ENCODE data around the gene SRA1.

GRCh38 chr5:140540227-140540626, 17.0 kb downstream of the SRA1 start:
- TF ChIP-seq, protein P1, sequence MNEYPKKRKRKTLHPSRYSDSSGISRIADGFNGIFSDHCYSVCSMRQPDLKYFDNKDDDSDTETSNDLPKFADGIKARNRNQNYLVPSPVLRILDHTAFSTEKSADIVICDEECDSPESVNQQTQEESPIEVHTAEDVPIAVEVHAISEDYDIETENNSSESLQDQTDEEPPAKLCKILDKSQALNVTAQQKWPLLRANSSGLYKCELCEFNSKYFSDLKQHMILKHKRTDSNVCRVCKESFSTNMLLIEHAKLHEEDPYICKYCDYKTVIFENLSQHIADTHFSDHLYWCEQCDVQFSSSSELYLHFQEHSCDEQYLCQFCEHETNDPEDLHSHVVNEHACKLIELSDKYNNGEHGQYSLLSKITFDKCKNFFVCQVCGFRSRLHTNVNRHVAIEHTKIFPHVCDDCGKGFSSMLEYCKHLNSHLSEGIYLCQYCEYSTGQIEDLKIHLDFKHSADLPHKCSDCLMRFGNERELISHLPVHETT (tag by site-specific recombination; IDR thresholded peaks at IDR 0.05): no peak
- TF ChIP-seq ZNF292 (tag by site-specific recombination; IDR thresholded peaks at IDR 0.05; ENCODE audit: borderline replicate concordance, low read depth): no peak
- TF ChIP-seq, protein P2, sequence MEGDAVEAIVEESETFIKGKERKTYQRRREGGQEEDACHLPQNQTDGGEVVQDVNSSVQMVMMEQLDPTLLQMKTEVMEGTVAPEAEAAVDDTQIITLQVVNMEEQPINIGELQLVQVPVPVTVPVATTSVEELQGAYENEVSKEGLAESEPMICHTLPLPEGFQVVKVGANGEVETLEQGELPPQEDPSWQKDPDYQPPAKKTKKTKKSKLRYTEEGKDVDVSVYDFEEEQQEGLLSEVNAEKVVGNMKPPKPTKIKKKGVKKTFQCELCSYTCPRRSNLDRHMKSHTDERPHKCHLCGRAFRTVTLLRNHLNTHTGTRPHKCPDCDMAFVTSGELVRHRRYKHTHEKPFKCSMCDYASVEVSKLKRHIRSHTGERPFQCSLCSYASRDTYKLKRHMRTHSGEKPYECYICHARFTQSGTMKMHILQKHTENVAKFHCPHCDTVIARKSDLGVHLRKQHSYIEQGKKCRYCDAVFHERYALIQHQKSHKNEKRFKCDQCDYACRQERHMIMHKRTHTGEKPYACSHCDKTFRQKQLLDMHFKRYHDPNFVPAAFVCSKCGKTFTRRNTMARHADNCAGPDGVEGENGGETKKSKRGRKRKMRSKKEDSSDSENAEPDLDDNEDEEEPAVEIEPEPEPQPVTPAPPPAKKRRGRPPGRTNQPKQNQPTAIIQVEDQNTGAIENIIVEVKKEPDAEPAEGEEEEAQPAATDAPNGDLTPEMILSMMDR (tag by site-specific recombination; IDR thresholded peaks at IDR 0.05): no peak
- TF ChIP-seq ZNF248 (tag by site-specific recombination; IDR thresholded peaks at IDR 0.05): no peak
